A549 (cell line): ENCODE results near the gene ZCCHC10.

Source experiments
- E2F6 ChIP-seq: IDR thresholded peaks from 2 replicates; pipeline ENCODE4 v1.6.1; 2012; ENCODE audit warnings: low read depth, borderline replicate concordance
- ELK1 ChIP-seq: fragments of 150-350 bp; IDR thresholded peaks from 2 replicates; pipeline ENCODE4 v1.6.1; 2014; ENCODE audit warnings: low read depth, mild to moderate bottlenecking, low read length
- ESRRA ChIP-seq: fragments of 150-350 bp; IDR thresholded peaks from 2 replicates; pipeline ENCODE4 v1.6.1; 2014; ENCODE audit warnings: mild to moderate bottlenecking, low read length, borderline replicate concordance
- JUNB ChIP-seq: fragments of >200 bp; sonication (Bioruptor Twin); formaldehyde crosslinking; IDR thresholded peaks from 2 replicates; pipeline ENCODE4 v1.6.1; 2016
- NR3C1 ChIP-seq: fragments of >200 bp; sonication (Bioruptor Twin); formaldehyde crosslinking; IDR thresholded peaks from 3 replicates; pipeline ENCODE4 v1.6.1; 2017
- TF ChIP-seq, protein P1 (sequence below): fragments of >200 bp; sonication (Bioruptor Twin); formaldehyde crosslinking; IDR thresholded peaks from 3 replicates; pipeline ENCODE4 v1.5.1; 2016
- TF ChIP-seq, protein P2 (sequence below): IDR thresholded peaks from 2 replicates; pipeline ENCODE4 v1.6.1; 2012
- TF ChIP-seq, protein P3 (sequence below): fragments of 200-600 bp; sonication (generic); IDR thresholded peaks from 2 replicates; pipeline ENCODE4 v1.6.1; 2016; ENCODE audit warnings: antibody characterized with exemption, mild to moderate bottlenecking, moderate library complexity

GRCh38 chr5:133015466-133015865, 10.9 kb downstream of the ZCCHC10 start:
- TF ChIP-seq NR3C1 (no peak), ELK1 (no peak), JUNB (no peak), ESRRA (no peak), E2F6 (no peak)
- TF ChIP-seq, protein P1, sequence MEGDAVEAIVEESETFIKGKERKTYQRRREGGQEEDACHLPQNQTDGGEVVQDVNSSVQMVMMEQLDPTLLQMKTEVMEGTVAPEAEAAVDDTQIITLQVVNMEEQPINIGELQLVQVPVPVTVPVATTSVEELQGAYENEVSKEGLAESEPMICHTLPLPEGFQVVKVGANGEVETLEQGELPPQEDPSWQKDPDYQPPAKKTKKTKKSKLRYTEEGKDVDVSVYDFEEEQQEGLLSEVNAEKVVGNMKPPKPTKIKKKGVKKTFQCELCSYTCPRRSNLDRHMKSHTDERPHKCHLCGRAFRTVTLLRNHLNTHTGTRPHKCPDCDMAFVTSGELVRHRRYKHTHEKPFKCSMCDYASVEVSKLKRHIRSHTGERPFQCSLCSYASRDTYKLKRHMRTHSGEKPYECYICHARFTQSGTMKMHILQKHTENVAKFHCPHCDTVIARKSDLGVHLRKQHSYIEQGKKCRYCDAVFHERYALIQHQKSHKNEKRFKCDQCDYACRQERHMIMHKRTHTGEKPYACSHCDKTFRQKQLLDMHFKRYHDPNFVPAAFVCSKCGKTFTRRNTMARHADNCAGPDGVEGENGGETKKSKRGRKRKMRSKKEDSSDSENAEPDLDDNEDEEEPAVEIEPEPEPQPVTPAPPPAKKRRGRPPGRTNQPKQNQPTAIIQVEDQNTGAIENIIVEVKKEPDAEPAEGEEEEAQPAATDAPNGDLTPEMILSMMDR, result no peak
- TF ChIP-seq, protein P2, sequence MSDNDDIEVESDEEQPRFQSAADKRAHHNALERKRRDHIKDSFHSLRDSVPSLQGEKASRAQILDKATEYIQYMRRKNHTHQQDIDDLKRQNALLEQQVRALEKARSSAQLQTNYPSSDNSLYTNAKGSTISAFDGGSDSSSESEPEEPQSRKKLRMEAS, result no peak
- TF ChIP-seq, protein P3, sequence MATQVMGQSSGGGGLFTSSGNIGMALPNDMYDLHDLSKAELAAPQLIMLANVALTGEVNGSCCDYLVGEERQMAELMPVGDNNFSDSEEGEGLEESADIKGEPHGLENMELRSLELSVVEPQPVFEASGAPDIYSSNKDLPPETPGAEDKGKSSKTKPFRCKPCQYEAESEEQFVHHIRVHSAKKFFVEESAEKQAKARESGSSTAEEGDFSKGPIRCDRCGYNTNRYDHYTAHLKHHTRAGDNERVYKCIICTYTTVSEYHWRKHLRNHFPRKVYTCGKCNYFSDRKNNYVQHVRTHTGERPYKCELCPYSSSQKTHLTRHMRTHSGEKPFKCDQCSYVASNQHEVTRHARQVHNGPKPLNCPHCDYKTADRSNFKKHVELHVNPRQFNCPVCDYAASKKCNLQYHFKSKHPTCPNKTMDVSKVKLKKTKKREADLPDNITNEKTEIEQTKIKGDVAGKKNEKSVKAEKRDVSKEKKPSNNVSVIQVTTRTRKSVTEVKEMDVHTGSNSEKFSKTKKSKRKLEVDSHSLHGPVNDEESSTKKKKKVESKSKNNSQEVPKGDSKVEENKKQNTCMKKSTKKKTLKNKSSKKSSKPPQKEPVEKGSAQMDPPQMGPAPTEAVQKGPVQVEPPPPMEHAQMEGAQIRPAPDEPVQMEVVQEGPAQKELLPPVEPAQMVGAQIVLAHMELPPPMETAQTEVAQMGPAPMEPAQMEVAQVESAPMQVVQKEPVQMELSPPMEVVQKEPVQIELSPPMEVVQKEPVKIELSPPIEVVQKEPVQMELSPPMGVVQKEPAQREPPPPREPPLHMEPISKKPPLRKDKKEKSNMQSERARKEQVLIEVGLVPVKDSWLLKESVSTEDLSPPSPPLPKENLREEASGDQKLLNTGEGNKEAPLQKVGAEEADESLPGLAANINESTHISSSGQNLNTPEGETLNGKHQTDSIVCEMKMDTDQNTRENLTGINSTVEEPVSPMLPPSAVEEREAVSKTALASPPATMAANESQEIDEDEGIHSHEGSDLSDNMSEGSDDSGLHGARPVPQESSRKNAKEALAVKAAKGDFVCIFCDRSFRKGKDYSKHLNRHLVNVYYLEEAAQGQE, result no peak
